GM10266 (cell line): ENCODE results near the gene AGT.

Experiments
- DNase-seq: peaks from one replicate; pipeline ENCODE4 v3.0.0; 2012; ENCODE audit errors: extremely low spot score
- CTCF ChIP-seq: IDR thresholded peaks from 2 replicates; pipeline ENCODE4 v1.5.1; 2012; ENCODE audit warnings: mild to moderate bottlenecking, low read depth; ENCODE audit not compliant: control insufficient read depth, insufficient read depth; ENCODE audit errors: missing control alignments

The AGT gene

GRCh38 chr1:230684146-230684545, 29.8 kb downstream of the AGT start:
- DNase-seq = no peak
- no peak for TF ChIP-seq CTCF

- no peak for TF ChIP-seq CTCF
- no peak for DNase-seq
These were observed 30.9 kb downstream of the AGT start for GRCh38 chr1:230682882-230683610.

GRCh38 chr1:230682274-230682673, 31.6 kb downstream of the AGT start:
- TF ChIP-seq CTCF = no peak
- no peak for DNase-seq

- no peak for TF ChIP-seq CTCF
- no peak for DNase-seq
These were observed 32.3 kb downstream of the AGT start for GRCh38 chr1:230681599-230681998.

- TF ChIP-seq CTCF = no peak
- DNase-seq = no peak
These were observed 33.5 kb downstream of the AGT start for GRCh38 chr1:230680300-230681025.

- TF ChIP-seq CTCF = no peak
- no peak for DNase-seq
These were observed 34.1 kb downstream of the AGT start for GRCh38 chr1:230679825-230680224.

- TF ChIP-seq CTCF = no peak
- DNase-seq = no peak
These were observed 34.7 kb downstream of the AGT start for GRCh38 chr1:230679192-230679591.
